GM11168 (cell line): ENCODE results near the gene WNT7A.

Source experiments
- in situ Hi-C: fragments of 300-500 bp; cut with MboI; formaldehyde crosslinking; loops from one replicate; pipeline ENCODE4 v1.12.0; 2022; ENCODE audit warnings: low sequenced_read_pairs; ENCODE audit not compliant: unreplicated experiment

Gene WNT7A

GRCh38 chr3:13801361-13802204 is 78.3 kb downstream of the WNT7A start:
- in situ Hi-C loops = no loop called here

GRCh38 chr3:13800064-13800463 is 79.8 kb downstream of the WNT7A start:
- in situ Hi-C loops = no loop called here

- in situ Hi-C loops = no loop called here
Measured at GRCh38 chr3:13798401-13798800, 81.5 kb downstream of the WNT7A start.

- in situ Hi-C loops = no loop called here
Measured at GRCh38 chr3:13796701-13797460, 83.0 kb downstream of the WNT7A start.

GRCh38 chr3:13795816-13796215 is 84.1 kb downstream of the WNT7A start:
- in situ Hi-C loops = no loop called here

- in situ Hi-C loops = no loop called here
Measured at GRCh38 chr3:13794322-13794721, 85.5 kb downstream of the WNT7A start.

- in situ Hi-C loops = no loop called here
Measured at GRCh38 chr3:13793451-13793850, 86.4 kb downstream of the WNT7A start.

- in situ Hi-C loops = no loop called here
Measured at GRCh38 chr3:13792512-13793371, 87.1 kb downstream of the WNT7A start.

- in situ Hi-C loops = no loop called here
Measured at GRCh38 chr3:13792051-13792490, 87.8 kb downstream of the WNT7A start.

GRCh38 chr3:13791198-13792050 is 88.4 kb downstream of the WNT7A start:
- in situ Hi-C loops = no loop called here

- in situ Hi-C loops = no loop called here
Measured at GRCh38 chr3:13790376-13791197, 89.3 kb downstream of the WNT7A start.

- in situ Hi-C loops = no loop called here
Measured at GRCh38 chr3:13788522-13789424, 91.1 kb downstream of the WNT7A start.

GRCh38 chr3:13787533-13788132 is 92.2 kb downstream of the WNT7A start:
- in situ Hi-C loops = no loop called here

GRCh38 chr3:13786811-13787210 is 93.1 kb downstream of the WNT7A start:
- in situ Hi-C loops = no loop called here

GRCh38 chr3:13785853-13786436 is 93.9 kb downstream of the WNT7A start:
- in situ Hi-C loops = no loop called here

- in situ Hi-C loops = no loop called here
Measured at GRCh38 chr3:13785351-13785750, 94.5 kb downstream of the WNT7A start.

GRCh38 chr3:13783476-13783875 is 96.4 kb downstream of the WNT7A start:
- in situ Hi-C loops = no loop called here
